HepG2 (cell line): ENCODE measurements around the gene NGDN. TPM values are rescaled to one million over a fixed set of nuclear protein-coding genes. Genes with fewer than 3 reads are reported as not detected.
A peak's percentile ranks its signal among the peaks of the same experiment; 100 is the strongest.

ENCODE experiments used
- ASH2L ChIP-seq: fragments of 300-600, 200-600 bp; sonication (generic); IDR thresholded peaks from 2 replicates; pipeline ENCODE4 v1.7.0; 2017; ENCODE audit warnings: low read depth, mild to moderate bottlenecking, moderate library complexity, mixed read lengths, low read length; ENCODE audit not compliant: insufficient read length
- EED ChIP-seq: sonication (generic); formaldehyde crosslinking; IDR thresholded peaks from 2 replicates; pipeline ENCODE4 v1.5.0; 2020; ENCODE audit warnings: mild to moderate bottlenecking, missing genetic modification reagents
- FOXJ3 ChIP-seq: sonication (generic); formaldehyde crosslinking; IDR thresholded peaks from 2 replicates; pipeline ENCODE4 v1.4.0; 2020; ENCODE audit warnings: missing genetic modification reagents, mild to moderate bottlenecking, borderline replicate concordance
- FOXO1 ChIP-seq: sonication (generic); formaldehyde crosslinking; IDR thresholded peaks from 2 replicates; pipeline ENCODE4 v1.4.0; 2020; ENCODE audit warnings: missing genetic modification reagents
- JDP2 ChIP-seq: sonication (generic); formaldehyde crosslinking; IDR thresholded peaks from 2 replicates; pipeline ENCODE4 v1.8.1; 2022; ENCODE audit warnings: missing genetic modification reagents, borderline replicate concordance
- MAFG ChIP-seq: sonication (generic); formaldehyde crosslinking; IDR thresholded peaks from 2 replicates; pipeline ENCODE4 v1.5.1; 2020; ENCODE audit warnings: mild to moderate bottlenecking, missing genetic modification reagents
- RFX1 ChIP-seq: fragments of 450-650 bp; IDR thresholded peaks from 2 replicates; pipeline ENCODE4 v1.6.1; 2017
- RFX3 ChIP-seq: IDR thresholded peaks from 2 replicates; pipeline ENCODE4 v1.6.1; 2016; ENCODE audit warnings: missing biosample characterization, missing genetic modification reagents
- ZFYVE20 ChIP-seq: sonication (generic); formaldehyde crosslinking; IDR thresholded peaks from 2 replicates; pipeline ENCODE4 v1.8.0; 2023; ENCODE audit warnings: low read depth, mild to moderate bottlenecking, moderate library complexity, missing genetic modification reagents, borderline replicate concordance
- ZNF251 ChIP-seq: sonication (generic); formaldehyde crosslinking; IDR thresholded peaks from 2 replicates; pipeline ENCODE4 v1.9.0; 2021; ENCODE audit warnings: mild to moderate bottlenecking, missing genetic modification reagents
- polyA plus RNA-seq, 8 experiments: library from polyadenylated mRNA; depleted of rRNA in 3 of 8; stranded (reverse) in 7 of 8; unstranded in 1 of 8; fragments of >200 nt; fragmentation: Illumina TruSeq in 4 of 8; extraction: Trizol in 4 of 8; gene quantifications; 2 replicates each; pipeline versions ENCODE4 v1.2.1 to v1.2.3, GENCODE V29; 2011 to 2016; ENCODE audit warnings: low read depth in 4 of 8, missing spikeins in 1 of 8, mixed read lengths in 1 of 8; ENCODE audit not compliant: insufficient read depth in 1 of 8
- total RNA-seq, 5 experiments: library from RNA; depleted of rRNA; stranded (reverse); fragments of >200 nt; fragmentation: Illumina TruSeq; extraction: Trizol; gene quantifications; 2 replicates each; pipeline ENCODE4 v1.2.3, GENCODE V29; 2016; ENCODE audit warnings: low read depth in 1 of 5
- TF ChIP-seq, protein P1 (sequence below): sonication (generic); formaldehyde crosslinking; IDR thresholded peaks from 2 replicates; pipeline ENCODE4 v1.9.0; 2021; ENCODE audit warnings: missing genetic modification reagents, borderline replicate concordance
- TF ChIP-seq, protein P2 (sequence below): sonication (generic); formaldehyde crosslinking; IDR thresholded peaks from 2 replicates; pipeline ENCODE4 v1.5.1; 2020; ENCODE audit warnings: missing genetic modification reagents, mild to moderate bottlenecking, borderline replicate concordance
- TF ChIP-seq, protein P3 (sequence below): sonication (generic); formaldehyde crosslinking; IDR thresholded peaks from 2 replicates; pipeline ENCODE4 v1.5.0; 2020; ENCODE audit warnings: mild to moderate bottlenecking, missing genetic modification reagents, borderline replicate concordance
- TF ChIP-seq, protein P4 (sequence below): sonication (generic); formaldehyde crosslinking; IDR thresholded peaks from 2 replicates; pipeline ENCODE4 v1.5.1; 2020; ENCODE audit warnings: missing genetic modification reagents, mild to moderate bottlenecking, borderline replicate concordance
- TF ChIP-seq, protein P5 (sequence below): sonication (generic); formaldehyde crosslinking; IDR thresholded peaks from 2 replicates; pipeline ENCODE4 v1.8.0; 2023; ENCODE audit warnings: mild to moderate bottlenecking, missing genetic modification reagents

NGDN gene
- total and polyA plus RNA-seq, 2 of the 13 experiments (the other 11 are each of a cell fraction or from before 2014, with no cell fraction given): 154 to 216 TPM

DNA sequence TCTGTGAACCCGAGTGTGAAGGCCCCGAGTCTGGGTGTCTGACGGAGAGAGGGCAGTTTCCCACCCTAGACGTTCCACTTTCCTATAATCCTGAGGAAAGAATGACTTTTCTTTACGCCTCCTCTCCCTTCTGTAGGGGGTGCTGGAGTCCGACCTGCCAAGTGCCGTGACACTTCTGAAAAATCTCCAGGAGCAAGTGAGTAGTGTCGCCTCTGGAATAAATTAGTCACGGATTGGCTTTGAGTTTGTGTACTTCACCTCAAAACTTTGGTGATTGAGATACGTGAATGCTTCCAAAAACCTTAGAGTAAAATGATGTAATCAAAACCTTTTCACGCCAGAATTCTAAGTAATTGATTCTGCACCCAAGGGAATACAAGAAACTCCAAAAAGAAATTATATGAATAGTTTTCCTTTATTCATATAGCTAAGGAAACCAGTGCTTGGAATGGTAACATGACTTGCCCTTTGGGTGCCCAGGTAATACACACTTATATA is 452 bp downstream of the NGDN start (continued):
- TF ChIP-seq, protein P1, sequence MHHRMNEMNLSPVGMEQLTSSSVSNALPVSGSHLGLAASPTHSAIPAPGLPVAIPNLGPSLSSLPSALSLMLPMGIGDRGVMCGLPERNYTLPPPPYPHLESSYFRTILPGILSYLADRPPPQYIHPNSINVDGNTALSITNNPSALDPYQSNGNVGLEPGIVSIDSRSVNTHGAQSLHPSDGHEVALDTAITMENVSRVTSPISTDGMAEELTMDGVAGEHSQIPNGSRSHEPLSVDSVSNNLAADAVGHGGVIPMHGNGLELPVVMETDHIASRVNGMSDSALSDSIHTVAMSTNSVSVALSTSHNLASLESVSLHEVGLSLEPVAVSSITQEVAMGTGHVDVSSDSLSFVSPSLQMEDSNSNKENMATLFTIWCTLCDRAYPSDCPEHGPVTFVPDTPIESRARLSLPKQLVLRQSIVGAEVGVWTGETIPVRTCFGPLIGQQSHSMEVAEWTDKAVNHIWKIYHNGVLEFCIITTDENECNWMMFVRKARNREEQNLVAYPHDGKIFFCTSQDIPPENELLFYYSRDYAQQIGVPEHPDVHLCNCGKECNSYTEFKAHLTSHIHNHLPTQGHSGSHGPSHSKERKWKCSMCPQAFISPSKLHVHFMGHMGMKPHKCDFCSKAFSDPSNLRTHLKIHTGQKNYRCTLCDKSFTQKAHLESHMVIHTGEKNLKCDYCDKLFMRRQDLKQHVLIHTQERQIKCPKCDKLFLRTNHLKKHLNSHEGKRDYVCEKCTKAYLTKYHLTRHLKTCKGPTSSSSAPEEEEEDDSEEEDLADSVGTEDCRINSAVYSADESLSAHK (CRISPR knock-in tag): no peak
- TF ChIP-seq, protein P2, sequence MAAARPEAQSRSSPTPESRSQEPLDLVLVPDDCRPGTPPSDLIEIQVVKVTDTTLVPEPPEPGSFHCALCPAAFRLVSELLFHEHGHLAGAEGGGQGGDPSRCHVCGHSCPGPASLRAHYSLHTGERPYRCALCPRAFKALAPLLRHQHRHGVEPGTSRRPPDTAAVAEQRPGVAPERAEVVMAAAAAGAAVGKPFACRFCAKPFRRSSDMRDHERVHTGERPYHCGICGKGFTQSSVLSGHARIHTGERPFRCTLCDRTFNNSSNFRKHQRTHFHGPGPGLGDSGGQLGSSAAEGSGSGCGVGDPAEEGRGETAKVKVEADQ (CRISPR knock-in tag): no peak
- TF ChIP-seq ZNF251 (peak; percentile 23; the same call in 1 of the 2 replicates), EED (CRISPR knock-in tag) (0 out of 2 replicates have a peak, but pooled peaks have one; percentile 90), ZFYVE20 (no peak), FOXJ3 (0 out of 2 replicates have a peak, but pooled peaks have one; percentile 22), RFX1 (no peak; the same call in 1 of the 2 replicates), MAFG (CRISPR knock-in tag) (no peak), ASH2L (no peak), FOXO1 (no peak), RFX3 (CRISPR knock-in tag) (no peak), JDP2 (no peak)
- TF ChIP-seq, protein P3, sequence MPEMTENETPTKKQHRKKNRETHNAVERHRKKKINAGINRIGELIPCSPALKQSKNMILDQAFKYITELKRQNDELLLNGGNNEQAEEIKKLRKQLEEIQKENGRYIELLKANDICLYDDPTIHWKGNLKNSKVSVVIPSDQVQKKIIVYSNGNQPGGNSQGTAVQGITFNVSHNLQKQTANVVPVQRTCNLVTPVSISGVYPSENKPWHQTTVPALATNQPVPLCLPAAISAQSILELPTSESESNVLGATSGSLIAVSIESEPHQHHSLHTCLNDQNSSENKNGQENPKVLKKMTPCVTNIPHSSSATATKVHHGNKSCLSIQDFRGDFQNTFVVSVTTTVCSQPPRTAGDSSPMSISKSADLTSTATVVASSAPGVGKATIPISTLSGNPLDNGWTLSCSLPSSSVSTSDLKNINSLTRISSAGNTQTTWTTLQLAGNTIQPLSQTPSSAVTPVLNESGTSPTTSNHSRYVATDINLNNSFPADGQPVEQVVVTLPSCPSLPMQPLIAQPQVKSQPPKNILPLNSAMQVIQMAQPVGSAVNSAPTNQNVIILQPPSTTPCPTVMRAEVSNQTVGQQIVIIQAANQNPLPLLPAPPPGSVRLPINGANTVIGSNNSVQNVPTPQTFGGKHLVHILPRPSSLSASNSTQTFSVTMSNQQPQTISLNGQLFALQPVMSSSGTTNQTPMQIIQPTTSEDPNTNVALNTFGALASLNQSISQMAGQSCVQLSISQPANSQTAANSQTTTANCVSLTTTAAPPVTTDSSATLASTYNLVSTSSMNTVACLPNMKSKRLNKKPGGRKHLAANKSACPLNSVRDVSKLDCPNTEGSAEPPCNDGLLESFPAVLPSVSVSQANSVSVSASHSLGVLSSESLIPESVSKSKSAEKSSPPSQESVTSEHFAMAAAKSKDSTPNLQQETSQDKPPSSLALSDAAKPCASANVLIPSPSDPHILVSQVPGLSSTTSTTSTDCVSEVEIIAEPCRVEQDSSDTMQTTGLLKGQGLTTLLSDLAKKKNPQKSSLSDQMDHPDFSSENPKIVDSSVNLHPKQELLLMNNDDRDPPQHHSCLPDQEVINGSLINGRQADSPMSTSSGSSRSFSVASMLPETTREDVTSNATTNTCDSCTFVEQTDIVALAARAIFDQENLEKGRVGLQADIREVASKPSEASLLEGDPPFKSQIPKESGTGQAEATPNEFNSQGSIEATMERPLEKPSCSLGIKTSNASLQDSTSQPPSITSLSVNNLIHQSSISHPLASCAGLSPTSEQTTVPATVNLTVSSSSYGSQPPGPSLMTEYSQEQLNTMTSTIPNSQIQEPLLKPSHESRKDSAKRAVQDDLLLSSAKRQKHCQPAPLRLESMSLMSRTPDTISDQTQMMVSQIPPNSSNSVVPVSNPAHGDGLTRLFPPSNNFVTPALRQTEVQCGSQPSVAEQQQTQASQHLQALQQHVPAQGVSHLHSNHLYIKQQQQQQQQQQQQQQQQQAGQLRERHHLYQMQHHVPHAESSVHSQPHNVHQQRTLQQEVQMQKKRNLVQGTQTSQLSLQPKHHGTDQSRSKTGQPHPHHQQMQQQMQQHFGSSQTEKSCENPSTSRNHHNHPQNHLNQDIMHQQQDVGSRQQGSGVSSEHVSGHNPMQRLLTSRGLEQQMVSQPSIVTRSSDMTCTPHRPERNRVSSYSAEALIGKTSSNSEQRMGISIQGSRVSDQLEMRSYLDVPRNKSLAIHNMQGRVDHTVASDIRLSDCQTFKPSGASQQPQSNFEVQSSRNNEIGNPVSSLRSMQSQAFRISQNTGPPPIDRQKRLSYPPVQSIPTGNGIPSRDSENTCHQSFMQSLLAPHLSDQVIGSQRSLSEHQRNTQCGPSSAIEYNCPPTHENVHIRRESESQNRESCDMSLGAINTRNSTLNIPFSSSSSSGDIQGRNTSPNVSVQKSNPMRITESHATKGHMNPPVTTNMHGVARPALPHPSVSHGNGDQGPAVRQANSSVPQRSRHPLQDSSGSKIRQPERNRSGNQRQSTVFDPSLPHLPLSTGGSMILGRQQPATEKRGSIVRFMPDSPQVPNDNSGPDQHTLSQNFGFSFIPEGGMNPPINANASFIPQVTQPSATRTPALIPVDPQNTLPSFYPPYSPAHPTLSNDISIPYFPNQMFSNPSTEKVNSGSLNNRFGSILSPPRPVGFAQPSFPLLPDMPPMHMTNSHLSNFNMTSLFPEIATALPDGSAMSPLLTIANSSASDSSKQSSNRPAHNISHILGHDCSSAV (CRISPR knock-in tag): peak; percentile 46; the same call in 1 of the 2 replicates
- TF ChIP-seq, protein P4, sequence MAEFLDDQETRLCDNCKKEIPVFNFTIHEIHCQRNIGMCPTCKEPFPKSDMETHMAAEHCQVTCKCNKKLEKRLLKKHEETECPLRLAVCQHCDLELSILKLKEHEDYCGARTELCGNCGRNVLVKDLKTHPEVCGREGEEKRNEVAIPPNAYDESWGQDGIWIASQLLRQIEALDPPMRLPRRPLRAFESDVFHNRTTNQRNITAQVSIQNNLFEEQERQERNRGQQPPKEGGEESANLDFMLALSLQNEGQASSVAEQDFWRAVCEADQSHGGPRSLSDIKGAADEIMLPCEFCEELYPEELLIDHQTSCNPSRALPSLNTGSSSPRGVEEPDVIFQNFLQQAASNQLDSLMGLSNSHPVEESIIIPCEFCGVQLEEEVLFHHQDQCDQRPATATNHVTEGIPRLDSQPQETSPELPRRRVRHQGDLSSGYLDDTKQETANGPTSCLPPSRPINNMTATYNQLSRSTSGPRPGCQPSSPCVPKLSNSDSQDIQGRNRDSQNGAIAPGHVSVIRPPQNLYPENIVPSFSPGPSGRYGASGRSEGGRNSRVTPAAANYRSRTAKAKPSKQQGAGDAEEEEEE (CRISPR knock-in tag): no peak
- TF ChIP-seq, protein P5, sequence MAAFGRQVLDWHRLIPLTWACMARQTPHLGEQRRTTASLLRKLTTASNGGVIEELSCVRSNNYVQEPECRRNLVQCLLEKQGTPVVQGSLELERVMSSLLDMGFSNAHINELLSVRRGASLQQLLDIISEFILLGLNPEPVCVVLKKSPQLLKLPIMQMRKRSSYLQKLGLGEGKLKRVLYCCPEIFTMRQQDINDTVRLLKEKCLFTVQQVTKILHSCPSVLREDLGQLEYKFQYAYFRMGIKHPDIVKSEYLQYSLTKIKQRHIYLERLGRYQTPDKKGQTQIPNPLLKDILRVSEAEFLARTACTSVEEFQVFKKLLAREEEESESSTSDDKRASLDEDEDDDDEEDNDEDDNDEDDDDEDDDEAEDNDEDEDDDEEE (CRISPR knock-in tag): no peak
